DMS53 (cell line): ENCODE data around the gene PRPF40A.

Source experiments
- DNase-seq: peaks from one replicate; lab custom pipeline; 2025; lab: John Stamatoyannopoulos, UW

Gene PRPF40A

DNA sequence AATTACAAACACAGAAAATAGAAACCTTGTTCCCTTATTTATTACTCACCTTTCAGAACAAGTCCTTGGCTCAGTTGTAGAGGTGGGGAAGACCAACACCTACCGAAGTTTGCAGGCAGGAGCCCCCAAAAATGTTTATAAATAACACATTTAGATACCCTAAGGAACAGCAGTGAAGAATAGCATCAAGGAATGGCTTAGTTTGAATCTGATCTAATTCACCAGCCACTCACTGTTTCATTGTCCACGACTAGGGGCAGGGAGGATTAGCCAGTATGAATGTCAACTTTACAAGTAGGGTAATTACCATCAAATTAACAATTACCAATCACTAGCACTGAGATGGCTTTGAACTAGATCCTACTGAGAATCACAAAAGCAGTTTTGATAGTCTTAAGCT, 65.4 kb downstream of the PRPF40A start:
- DNase-seq: no peak

- DNase-seq: no peak
These were observed 66.4 kb downstream of the PRPF40A start for GRCh38 chr2:152650768-152651371.

- DNase-seq: no peak
These were observed 67.3 kb downstream of the PRPF40A start for GRCh38 chr2:152649997-152650396.

DNA sequence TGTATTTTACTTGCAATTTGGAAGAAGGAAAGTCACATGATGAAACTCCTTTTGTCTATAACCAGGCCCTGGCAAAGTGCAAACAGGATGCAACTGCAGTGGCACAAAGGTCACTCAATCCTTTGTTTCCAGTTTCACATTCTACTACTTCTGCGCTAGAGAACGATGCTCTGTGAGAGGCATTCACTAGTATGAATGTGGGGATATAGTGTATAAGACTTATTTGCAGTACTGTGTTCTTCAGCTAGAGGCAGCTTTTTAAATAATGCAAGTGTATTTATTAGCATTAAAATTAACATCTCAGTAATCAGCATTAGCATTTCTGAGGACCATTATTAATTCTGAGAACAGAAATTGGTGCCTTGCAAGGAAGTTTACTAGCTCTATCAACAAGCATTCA, 68.9 kb downstream of the PRPF40A start:
- peak; percentile 51 for DNase-seq

DNA sequence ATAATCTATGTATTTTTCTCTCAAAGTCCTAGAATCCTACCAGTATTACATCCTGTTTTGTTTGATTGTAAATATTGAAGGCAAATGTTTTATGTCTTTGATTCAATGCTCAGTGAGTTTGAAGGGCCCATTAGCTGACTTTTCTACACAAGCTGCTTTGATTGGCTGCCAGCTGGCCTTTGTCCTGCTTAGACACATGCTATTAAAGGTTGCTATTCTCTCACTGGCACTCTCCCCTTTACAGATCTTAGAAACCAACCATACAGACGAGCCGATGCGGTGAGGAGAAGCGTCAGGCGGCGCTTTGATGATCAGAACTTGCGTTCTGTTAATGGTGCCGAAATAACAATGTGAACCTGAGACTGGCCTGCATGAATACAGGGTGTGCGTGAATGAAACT, 69.7 kb downstream of the PRPF40A start:
- peak; percentile 64 for DNase-seq

DNA sequence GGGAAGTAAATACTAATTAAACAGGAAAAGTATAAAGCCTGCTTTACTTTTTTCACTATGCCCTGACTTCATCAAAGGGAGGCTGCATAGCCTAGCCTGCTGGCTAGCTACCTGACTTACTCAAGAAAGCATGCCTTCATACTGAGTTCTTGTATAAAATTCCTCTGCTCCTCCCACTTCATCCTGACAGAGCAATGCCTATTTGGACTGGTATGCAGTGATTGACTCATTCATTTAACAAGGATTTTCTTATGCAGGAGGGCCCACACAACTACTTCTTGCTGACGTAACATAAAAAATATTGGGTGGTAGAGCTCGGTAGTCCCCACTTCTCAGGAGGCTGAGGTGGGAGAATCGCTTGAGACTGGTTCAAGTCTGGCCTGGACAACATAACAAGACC, 70.5 kb downstream of the PRPF40A start:
- DNase-seq: no peak

GRCh38 chr2:152646264-152646663, 71.0 kb downstream of the PRPF40A start:
- no peak for DNase-seq

DNA sequence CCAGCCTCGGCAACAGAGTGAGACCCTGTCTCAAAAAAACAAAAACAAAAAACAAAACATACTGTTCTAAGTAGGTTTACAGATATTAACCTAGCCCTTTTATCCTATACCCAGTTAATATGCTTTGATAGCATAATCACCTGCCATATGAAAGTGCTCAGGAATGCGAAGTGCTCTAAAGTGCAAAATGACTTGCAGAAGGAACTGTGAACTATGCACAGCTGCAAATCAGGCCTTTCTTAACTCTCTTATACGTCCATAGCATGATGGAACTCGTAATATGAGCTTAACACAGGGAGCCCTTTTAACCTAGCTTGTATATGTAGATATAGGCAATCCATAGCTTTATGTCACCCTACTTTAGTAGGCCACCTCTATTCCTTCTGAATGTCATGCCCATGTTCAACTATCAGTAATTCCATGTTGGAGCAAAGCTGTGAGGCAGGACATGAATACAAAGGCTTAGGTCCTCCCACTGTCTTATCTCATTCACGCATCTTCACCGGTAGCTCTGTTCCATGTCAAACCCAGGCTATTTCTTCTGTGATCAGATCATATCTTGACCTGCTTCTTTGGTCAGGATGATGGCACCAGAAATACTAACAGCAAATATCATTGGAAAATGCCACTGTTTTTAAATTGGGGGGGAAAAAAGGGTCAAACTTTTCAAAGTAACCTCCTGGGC, 72.9 kb downstream of the PRPF40A start:
- no peak for DNase-seq

GRCh38 chr2:152638590-152638989, 78.7 kb downstream of the PRPF40A start:
- DNase-seq: no peak

DNA sequence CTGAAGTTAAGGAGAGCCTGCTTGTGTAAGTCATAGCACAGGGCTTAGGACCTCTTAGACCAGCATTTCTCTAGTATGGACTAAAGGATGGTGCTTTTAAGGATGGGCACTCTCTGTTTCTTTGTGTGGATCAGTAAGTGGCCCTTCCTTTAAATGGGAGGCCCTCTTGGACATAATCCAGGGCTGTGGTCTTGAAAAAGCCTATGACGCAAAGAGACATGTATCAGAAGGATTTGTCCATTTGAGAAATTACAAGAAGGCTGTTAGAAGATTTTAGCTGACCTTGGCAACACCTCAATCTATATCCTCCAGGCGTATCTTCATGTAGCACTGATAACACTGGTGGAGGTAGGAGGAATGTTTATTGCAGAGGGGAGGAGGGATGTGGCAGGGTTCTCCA, 79.2 kb downstream of the PRPF40A start:
- DNase-seq: no peak

GRCh38 chr2:152637251-152637650, 80.0 kb downstream of the PRPF40A start:
- DNase-seq: no peak

- DNase-seq: peak; percentile 49
These were observed 81.5 kb downstream of the PRPF40A start for GRCh38 chr2:152635635-152636298.

DNA sequence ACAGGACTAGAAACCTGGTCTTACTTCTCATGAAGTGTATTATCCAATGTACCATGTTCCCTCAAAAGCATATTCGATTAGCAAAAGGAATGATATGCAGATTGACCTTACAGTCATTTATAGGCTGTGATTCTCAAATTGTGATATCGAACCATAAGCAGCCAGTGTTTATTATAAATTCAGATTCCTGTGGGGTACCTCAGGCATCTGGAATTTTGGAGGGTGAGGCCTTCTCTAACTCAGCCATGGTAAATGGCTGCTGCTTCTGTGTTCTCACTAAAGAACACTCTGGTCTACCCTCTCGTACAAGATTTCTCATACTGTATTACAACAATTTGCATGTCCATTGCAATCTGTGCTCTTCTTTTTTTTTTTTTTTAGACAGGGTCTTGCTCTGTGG, 84.5 kb downstream of the PRPF40A start:
- no peak for DNase-seq

- DNase-seq: no peak
These were observed 86.8 kb downstream of the PRPF40A start for GRCh38 chr2:152630466-152630865.

GRCh38 chr2:152629202-152629601, 88.1 kb downstream of the PRPF40A start:
- DNase-seq: no peak

GRCh38 chr2:152627351-152627957, 89.8 kb downstream of the PRPF40A start:
- peak; percentile 15 for DNase-seq

GRCh38 chr2:152626911-152627339, 90.3 kb downstream of the PRPF40A start:
- no peak for DNase-seq

- no peak for DNase-seq
These were observed 92.5 kb downstream of the PRPF40A start for GRCh38 chr2:152624805-152625204.

- no peak for DNase-seq
These were observed 93.5 kb downstream of the PRPF40A start for GRCh38 chr2:152623775-152624174.

DNA sequence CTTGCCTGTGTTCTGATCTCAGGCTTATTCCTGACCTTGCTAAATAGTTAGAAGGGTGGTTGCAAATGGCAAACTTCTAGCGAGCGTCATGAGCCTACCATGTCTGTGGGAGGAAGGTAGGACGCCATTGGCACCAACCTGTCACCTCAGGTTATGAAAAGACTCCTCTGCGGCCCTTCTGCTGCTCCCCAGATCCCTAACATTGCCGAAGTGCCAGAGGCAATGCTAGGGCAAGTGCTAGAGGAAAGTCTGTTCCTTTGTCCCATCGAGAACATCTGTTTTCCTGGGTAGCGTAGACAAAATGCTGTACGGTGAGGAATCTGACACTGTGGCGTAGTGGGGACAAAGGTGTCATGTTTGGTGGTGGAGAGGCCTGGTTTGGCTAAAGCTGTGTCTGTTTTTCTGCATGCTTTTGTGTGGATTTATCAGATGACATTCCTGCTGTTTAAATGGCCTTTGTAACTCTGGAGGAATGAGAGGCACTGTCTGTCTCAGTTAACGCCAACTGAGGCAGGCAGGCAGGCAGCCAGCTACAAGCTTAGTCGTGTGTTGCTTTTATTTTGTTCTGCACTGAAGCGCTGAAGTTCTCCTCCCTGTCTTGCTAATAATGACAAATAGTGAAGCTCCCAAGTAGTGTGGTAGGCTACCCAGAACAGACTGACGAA, 94.1 kb downstream of the PRPF40A start:
- DNase-seq: no peak

DNA sequence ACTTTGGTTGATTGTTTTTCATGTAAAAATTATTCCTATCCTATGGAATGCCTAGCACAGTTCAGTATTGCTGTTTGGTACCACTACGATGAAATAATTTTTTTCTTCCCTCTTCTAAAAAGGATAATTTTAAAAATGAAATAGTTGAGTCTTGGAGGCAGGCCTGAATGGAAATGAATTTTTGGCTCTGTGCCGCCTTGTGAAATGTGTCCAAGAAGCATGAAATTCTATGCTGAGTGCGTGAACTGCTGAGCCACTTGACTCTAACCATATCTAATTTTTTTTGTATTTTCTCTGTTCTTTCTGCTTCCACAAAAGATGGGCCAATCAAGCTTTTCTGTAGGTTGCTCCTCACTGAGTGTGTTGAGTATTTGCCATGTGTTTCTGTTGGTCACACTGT, 95.0 kb downstream of the PRPF40A start:
- DNase-seq: no peak

- no peak for DNase-seq
These were observed 96.3 kb downstream of the PRPF40A start for GRCh38 chr2:152620985-152621384.
